Mammary epithelial cell (primary cell): ENCODE measurements around the gene JMJD7.

Experiments used
- CTCF ChIP-seq, 2 donors: IDR thresholded peaks in 1 of 2; conservative IDR thresholded peaks in 1 of 2; 2 replicates each; pipeline ENCODE4 v1.5.1; 2011 to 2012; ENCODE audit warnings: inconsistent platforms in 2 of 2, low read length in 2 of 2, mild to moderate bottlenecking in 2 of 2, control low read depth in 1 of 2, low read depth in 1 of 2; ENCODE audit not compliant: insufficient read depth in 1 of 2; ENCODE audit errors: extremely low read depth in 1 of 2
- EZH2 ChIP-seq: IDR thresholded peaks from 2 replicates; pipeline ENCODE4 v1.6.1; 2012; ENCODE audit warnings: low read length, inconsistent platforms, borderline replicate concordance

- no peak for TF ChIP-seq CTCF (conservative IDR thresholded peaks at IDR 0.05 in 1 of 2, IDR thresholded peaks at IDR 0.05 in 1 of 2; ENCODE audit: extremely low read depth in 1 of 2, insufficient read depth in 1 of 2, low read depth in 1 of 2, low read length in 2 of 2)
- no peak for TF ChIP-seq EZH2
Observed at GRCh38 chr15:41779662-41780157, 48.2 kb upstream of the JMJD7 start.
